Keratinocyte (primary cell): ENCODE measurements around the gene HDLBP.

Source experiments
- CTCF ChIP-seq, 3 experiments: IDR thresholded peaks in 1 of 3; conservative IDR thresholded peaks in 1 of 3; optimal IDR thresholded peaks in 1 of 3; 2 replicates in 2 of 3; 3 replicates in 1 of 3; pipeline versions ENCODE3 to v1.5.1; 2011; ENCODE audit warnings: low read length in 3 of 3, mild to moderate bottlenecking in 3 of 3, moderate library complexity in 2 of 3, control low read depth in 1 of 3, inconsistent platforms in 1 of 3; ENCODE audit not compliant: insufficient read depth in 2 of 3; ENCODE audit errors: extremely low read depth in 1 of 3
- EZH2 ChIP-seq: IDR thresholded peaks from one replicate; pipeline ENCODE4 v1.6.1; 2012; ENCODE audit warnings: inconsistent platforms, mild to moderate bottlenecking, low read length, moderate library complexity

- TF ChIP-seq EZH2, result no peak
- TF ChIP-seq CTCF (optimal IDR thresholded peaks at IDR 0.05 in 1 of 3, IDR thresholded peaks at IDR 0.05 in 1 of 3, conservative IDR thresholded peaks at IDR 0.05 in 1 of 3; ENCODE audit: extremely low read depth in 1 of 3, insufficient read depth in 2 of 3, low read length in 3 of 3), result no peak
These were observed 29.9 kb downstream of the HDLBP start for GRCh38 chr2:241285596-241285995.
